Posterior vena cava (tissue), 2 donors: ENCODE data around the gene RAB14. TPM values are rescaled to one million over a fixed set of nuclear protein-coding genes. Genes with fewer than 3 reads are reported as not detected.

Experiments
- DNase-seq: peaks from one replicate; pipeline ENCODE4 v3.0.0-alpha.2; 2020; ENCODE audit warnings: low spot score
- intact Hi-C, 2 donors: fragments of 100-400 bp; cut with DNase I; formaldehyde crosslinking; loops; one replicate each; pipeline versions ENCODE4 v1.14.1 to v1.14.2; 2022 to 2023
- total RNA-seq, 2 donors: library from RNA; stranded (reverse); fragmentation: NEBNext Ultra II Directional; extraction: Animal tissue kit (Norgen Biotek cat#: 25700); gene quantifications; one replicate each; pipeline ENCODE4 v1.2.1, GENCODE V29; 2021
- donor health status: DM: yes; HTN: yes; CAD: no.
- donor health status: DM: yes; HTN: yes; CAD: no.

RAB14 gene
- total RNA-seq, 2 donors from 2014 or later, result 46.7 to 49.7 TPM

- no peak for DNase-seq
- intact Hi-C loops, result loop anchor here in 1 of 2 donors (5.0 to 10.0 kb wide), 2 partner anchors 35 to 92 kb away; no protein-coding TSS in a partner anchor
Observed at GRCh38 chr9:121222524-121223171, 21.0 kb upstream of the RAB14 start.

- intact Hi-C loops, result loop anchor here in 1 of 2 donors (5.0 to 10.0 kb wide), 2 partner anchors 36 to 93 kb away; no protein-coding TSS in a partner anchor
- DNase-seq, result no peak
Observed at GRCh38 chr9:121221664-121222055, 20.0 kb upstream of the RAB14 start.

- intact Hi-C loops, result loop anchor here in 1 of 2 donors (5.0 to 10.0 kb wide), 2 partner anchors 36 to 94 kb away; no protein-coding TSS in a partner anchor
- no peak for DNase-seq
Observed at GRCh38 chr9:121220996-121221663, 19.5 kb upstream of the RAB14 start.

- intact Hi-C loops, result no loop called here
- no peak for DNase-seq
Observed at GRCh38 chr9:121219530-121219929, 17.9 kb upstream of the RAB14 start.

- DNase-seq, result no peak
- intact Hi-C loops, result no loop called here
Observed at GRCh38 chr9:121218357-121219027, 16.8 kb upstream of the RAB14 start.

GRCh38 chr9:121217609-121218292 lies 16.1 kb upstream of the RAB14 start:
- intact Hi-C loops, result no loop called here
- DNase-seq, result no peak

GRCh38 chr9:121216271-121216805 lies 14.7 kb upstream of the RAB14 start:
- intact Hi-C loops, result no loop called here
- no peak for DNase-seq

GRCh38 chr9:121214005-121214404 lies 12.3 kb upstream of the RAB14 start:
- no peak for DNase-seq
- intact Hi-C loops, result loop anchor here (2.0 to 5.0 kb wide), 3 partner anchors 103 to 183 kb away; no protein-coding TSS in a partner anchor

- peak; percentile 96 for DNase-seq
- intact Hi-C loops, result loop anchor here in 1 of 2 donors (5.0 kb wide), 2 partner anchors 104 to 184 kb away; no protein-coding TSS in a partner anchor
Observed at GRCh38 chr9:121213136-121213806, 11.6 kb upstream of the RAB14 start.

GRCh38 chr9:121210536-121210935 lies 8.9 kb upstream of the RAB14 start:
- no peak for DNase-seq
- intact Hi-C loops, result loop anchor here in 1 of 2 donors (5.0 kb wide), 2 partner anchors 107 to 187 kb away; no protein-coding TSS in a partner anchor

GRCh38 chr9:121207371-121207940 lies 5.8 kb upstream of the RAB14 start:
- intact Hi-C loops, result no loop called here
- DNase-seq, result no peak

- DNase-seq, result no peak
- intact Hi-C loops, result no loop called here
Observed at GRCh38 chr9:121206516-121207370, 5.1 kb upstream of the RAB14 start.

GRCh38 chr9:121204611-121205010 lies 2.9 kb upstream of the RAB14 start:
- no peak for DNase-seq
- intact Hi-C loops, result no loop called here

- DNase-seq, result no peak
- intact Hi-C loops, result no loop called here
Observed at GRCh38 chr9:121204121-121204520, 2.5 kb upstream of the RAB14 start.

- DNase-seq, result peak; percentile 84
- intact Hi-C loops, result no loop called here
Observed at GRCh38 chr9:121201045-121201737, 478 bp downstream of the RAB14 start.

- intact Hi-C loops, result no loop called here
- no peak for DNase-seq
Observed at GRCh38 chr9:121200356-121200755, 1.3 kb downstream of the RAB14 start.

GRCh38 chr9:121199921-121200320 lies 1.7 kb downstream of the RAB14 start:
- no peak for DNase-seq
- intact Hi-C loops, result no loop called here
